ENCODE results near the gene ZNF789.

DNA sequence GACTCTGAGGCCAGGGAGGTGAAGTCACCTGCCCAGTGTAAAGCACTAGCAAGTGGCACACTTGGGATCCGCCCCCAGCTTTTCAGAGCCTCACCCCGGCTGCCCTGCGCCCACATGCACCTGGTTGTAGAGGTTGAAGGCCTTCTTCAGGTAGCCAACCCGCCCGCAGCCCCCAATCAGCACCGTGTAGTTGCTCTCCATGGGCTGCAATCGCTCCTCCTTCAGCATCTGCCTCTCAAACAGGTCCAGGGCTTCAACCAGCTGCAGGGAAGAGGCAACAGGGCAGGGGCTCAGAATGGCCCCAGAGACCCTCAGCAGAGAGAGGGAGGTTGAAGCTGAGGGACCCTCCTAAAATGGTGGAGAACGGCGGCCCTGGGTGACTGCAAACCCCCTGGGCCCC lies 39.5 kb upstream of the ZNF789 start:
- TF ChIP-seq, protein P1, sequence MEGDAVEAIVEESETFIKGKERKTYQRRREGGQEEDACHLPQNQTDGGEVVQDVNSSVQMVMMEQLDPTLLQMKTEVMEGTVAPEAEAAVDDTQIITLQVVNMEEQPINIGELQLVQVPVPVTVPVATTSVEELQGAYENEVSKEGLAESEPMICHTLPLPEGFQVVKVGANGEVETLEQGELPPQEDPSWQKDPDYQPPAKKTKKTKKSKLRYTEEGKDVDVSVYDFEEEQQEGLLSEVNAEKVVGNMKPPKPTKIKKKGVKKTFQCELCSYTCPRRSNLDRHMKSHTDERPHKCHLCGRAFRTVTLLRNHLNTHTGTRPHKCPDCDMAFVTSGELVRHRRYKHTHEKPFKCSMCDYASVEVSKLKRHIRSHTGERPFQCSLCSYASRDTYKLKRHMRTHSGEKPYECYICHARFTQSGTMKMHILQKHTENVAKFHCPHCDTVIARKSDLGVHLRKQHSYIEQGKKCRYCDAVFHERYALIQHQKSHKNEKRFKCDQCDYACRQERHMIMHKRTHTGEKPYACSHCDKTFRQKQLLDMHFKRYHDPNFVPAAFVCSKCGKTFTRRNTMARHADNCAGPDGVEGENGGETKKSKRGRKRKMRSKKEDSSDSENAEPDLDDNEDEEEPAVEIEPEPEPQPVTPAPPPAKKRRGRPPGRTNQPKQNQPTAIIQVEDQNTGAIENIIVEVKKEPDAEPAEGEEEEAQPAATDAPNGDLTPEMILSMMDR (IDR thresholded peaks at IDR 0.05; ENCODE audit: extremely low read depth in 1 of 2, insufficient read depth in 1 of 2, low read depth in 1 of 2, low read length in 2 of 2): no peak
- no peak for TF ChIP-seq POLR2A (IDR thresholded peaks at IDR 0.05; ENCODE audit: low read depth, low read length)
- no peak for TF ChIP-seq POLR2AphosphoS5 (IDR thresholded peaks at IDR 0.05; ENCODE audit: insufficient read depth, low read depth, low read length)
- TF ChIP-seq FOS (IDR thresholded peaks at IDR 0.05; ENCODE audit: borderline replicate concordance, insufficient read depth, low read length): no peak
- TF ChIP-seq EZH2 (IDR thresholded peaks at IDR 0.05; ENCODE audit: borderline replicate concordance, low read depth, low read length, severe bottlenecking): no peak
